HepG2 (cell line): ENCODE results near the gene RPL36. TPM values are rescaled to one million over a fixed set of nuclear protein-coding genes. Genes with fewer than 3 reads are reported as not detected.

Experiments used
- AGO2 ChIP-seq: fragments of 200-400 bp; formaldehyde crosslinking; optimal IDR thresholded peaks from 2 replicates; pipeline ENCODE3; 2017; ENCODE audit warnings: mild to moderate bottlenecking, low read depth, low read length, moderate library complexity
- AKAP8 ChIP-seq: sonication (generic); formaldehyde crosslinking; IDR thresholded peaks from 2 replicates; pipeline ENCODE4 v1.5.1; 2020; ENCODE audit warnings: mild to moderate bottlenecking, missing genetic modification reagents
- CCAR2 ChIP-seq: fragments of 200-400 bp; formaldehyde crosslinking; optimal IDR thresholded peaks from 2 replicates; pipeline ENCODE3; 2018; ENCODE audit warnings: low read depth, mild to moderate bottlenecking, low read length, moderate library complexity
- CHCHD3 ChIP-seq: sonication (generic); formaldehyde crosslinking; IDR thresholded peaks from 2 replicates; pipeline ENCODE4 v1.8.0; 2022; ENCODE audit warnings: mild to moderate bottlenecking, missing genetic modification reagents, moderate library complexity
- CREB1 ChIP-seq, 2 experiments: fragments of 450-650 bp in 1 of 2; IDR thresholded peaks; 2 replicates each; pipeline ENCODE4 v1.6.1; 2016 to 2017; ENCODE audit warnings: control low read depth in 1 of 2, mild to moderate bottlenecking in 1 of 2, missing compliant biosample characterization in 1 of 2, missing genetic modification characterization in 1 of 2
- FOXA3 ChIP-seq: IDR thresholded peaks from 2 replicates; pipeline ENCODE4 v1.6.1; 2016; ENCODE audit warnings: missing genetic modification reagents, missing compliant biosample characterization
- FOXK1 ChIP-seq: sonication (generic); formaldehyde crosslinking; IDR thresholded peaks from 2 replicates; pipeline ENCODE4 v1.4.0; 2020; ENCODE audit warnings: low read depth, missing genetic modification reagents, borderline replicate concordance
- HBP1 ChIP-seq: IDR thresholded peaks from 2 replicates; pipeline ENCODE4 v1.6.1; 2016; ENCODE audit warnings: low read depth, control low read depth
- NFKB2 ChIP-seq: sonication (generic); formaldehyde crosslinking; IDR thresholded peaks from 2 replicates; pipeline ENCODE4 v1.4.0; 2020; ENCODE audit warnings: missing genetic modification reagents, borderline replicate concordance
- NRL ChIP-seq: sonication (generic); formaldehyde crosslinking; IDR thresholded peaks from 2 replicates; pipeline ENCODE4 v1.5.0; 2020; ENCODE audit warnings: missing genetic modification reagents, mild to moderate bottlenecking, moderate library complexity, borderline replicate concordance
- PAWR ChIP-seq: sonication (generic); formaldehyde crosslinking; IDR thresholded peaks from 2 replicates; pipeline ENCODE4 v1.4.0; 2020; ENCODE audit warnings: missing genetic modification reagents, mild to moderate bottlenecking, borderline replicate concordance
- PCBP2 ChIP-seq: fragments of 200-400 bp; formaldehyde crosslinking; optimal IDR thresholded peaks from 2 replicates; pipeline ENCODE3; 2018; ENCODE audit warnings: low read length, low read depth; ENCODE audit not compliant: poor library complexity, severe bottlenecking
- RARG ChIP-seq: sonication (generic); formaldehyde crosslinking; IDR thresholded peaks from 2 replicates; pipeline ENCODE4 v1.4.0; 2020; ENCODE audit warnings: low read depth, mild to moderate bottlenecking, missing genetic modification reagents
- RBFOX2 ChIP-seq: fragments of 200-400 bp; formaldehyde crosslinking; IDR thresholded peaks from 2 replicates; pipeline ENCODE4 v1.6.1; 2017; ENCODE audit warnings: low read depth, mild to moderate bottlenecking, low read length
- RBM22 ChIP-seq: fragments of 200-400 bp; formaldehyde crosslinking; optimal IDR thresholded peaks from 2 replicates; pipeline ENCODE3; 2017; ENCODE audit warnings: mild to moderate bottlenecking, low read length, moderate library complexity
- REXO4 ChIP-seq: sonication (generic); formaldehyde crosslinking; IDR thresholded peaks from 2 replicates; pipeline ENCODE4 v1.8.0; 2022; ENCODE audit warnings: missing genetic modification reagents, mild to moderate bottlenecking, borderline replicate concordance
- SOX13 ChIP-seq, 3 experiments: fragments of 450-650 bp in 1 of 3; sonication (generic) in 1 of 3; formaldehyde crosslinking in 1 of 3; IDR thresholded peaks in 2 of 3; conservative IDR thresholded peaks in 1 of 3; 2 replicates each; pipeline versions ENCODE4 v1.5.0 to v1.6.1; 2016 to 2020; ENCODE audit warnings: antibody characterized with exemption in 1 of 3, mild to moderate bottlenecking in 1 of 3, missing compliant biosample characterization in 1 of 3, missing genetic modification reagents in 1 of 3, moderate library complexity in 1 of 3
- SP5 ChIP-seq: IDR thresholded peaks from 2 replicates; pipeline ENCODE4 v1.6.1; 2016; ENCODE audit warnings: low read depth, borderline replicate concordance
- TBL1XR1 ChIP-seq: fragments of 150-350 bp; IDR thresholded peaks from 2 replicates; pipeline ENCODE4 v1.6.1; 2014; ENCODE audit warnings: borderline replicate concordance, low read length; ENCODE audit not compliant: partially characterized antibody
- TFDP2 ChIP-seq: sonication (generic); formaldehyde crosslinking; IDR thresholded peaks from 2 replicates; pipeline ENCODE4 v1.4.0; 2020; ENCODE audit warnings: missing genetic modification reagents
- ZNF234 ChIP-seq: sonication (generic); formaldehyde crosslinking; conservative IDR thresholded peaks from 2 replicates; pipeline ENCODE4 v1.5.1; 2020; ENCODE audit warnings: mild to moderate bottlenecking, missing genetic modification reagents
- ZNF34 ChIP-seq: sonication (generic); formaldehyde crosslinking; IDR thresholded peaks from 2 replicates; pipeline ENCODE4 v1.4.0; 2020; ENCODE audit warnings: mild to moderate bottlenecking, missing genetic modification reagents, borderline replicate concordance
- ZNF552 ChIP-seq: sonication (generic); formaldehyde crosslinking; IDR thresholded peaks from 2 replicates; pipeline ENCODE4 v1.9.0; 2022; ENCODE audit warnings: missing genetic modification reagents, mild to moderate bottlenecking, borderline replicate concordance
- ZNF639 ChIP-seq: conservative IDR thresholded peaks from 2 replicates; pipeline ENCODE4 v1.6.1; 2018; ENCODE audit warnings: missing genetic modification reagents
- ZNF7 ChIP-seq: IDR thresholded peaks from 2 replicates; pipeline ENCODE4 v1.6.1; 2016; ENCODE audit warnings: missing biosample characterization, missing genetic modification reagents
- ZNF776 ChIP-seq: sonication (generic); formaldehyde crosslinking; IDR thresholded peaks from 2 replicates; pipeline ENCODE4 v1.4.0; 2020; ENCODE audit warnings: mild to moderate bottlenecking, missing genetic modification reagents
- polyA plus RNA-seq, 8 experiments: library from polyadenylated mRNA; depleted of rRNA in 3 of 8; stranded (reverse) in 7 of 8; unstranded in 1 of 8; fragments of >200 nt; fragmentation: Illumina TruSeq in 4 of 8; extraction: Trizol in 4 of 8; gene quantifications; 2 replicates each; pipeline versions ENCODE4 v1.2.1 to v1.2.3, GENCODE V29; 2011 to 2016; ENCODE audit warnings: low read depth in 4 of 8, missing spikeins in 1 of 8, mixed read lengths in 1 of 8; ENCODE audit not compliant: insufficient read depth in 1 of 8
- total RNA-seq, 5 experiments: library from RNA; depleted of rRNA; stranded (reverse); fragments of >200 nt; fragmentation: Illumina TruSeq; extraction: Trizol; gene quantifications; 2 replicates each; pipeline ENCODE4 v1.2.3, GENCODE V29; 2016; ENCODE audit warnings: low read depth in 1 of 5

RPL36 gene
- total and polyA plus RNA-seq, 2 of the 13 experiments (the other 11 are each of a cell fraction or from before 2014, with no cell fraction given), result 706 to 740 TPM

GRCh38 chr19:5697022-5697889 is 7.2 kb downstream of the RPL36 start (continued):
- TF ChIP-seq RBFOX2 (peak; percentile 16; the same call in 1 of the 2 replicates), NFKB2 (CRISPR knock-in tag) (no peak), PCBP2 (peak; percentile 24), RARG (no peak), ZNF34 (CRISPR knock-in tag) (no peak), AKAP8 (CRISPR knock-in tag) (peak; percentile 1; the same call in 1 of the 2 replicates), ZNF639 (CRISPR knock-in tag) (no peak), ZNF7 (CRISPR knock-in tag) (no peak), REXO4 (CRISPR knock-in tag) (no peak), FOXK1 (CRISPR knock-in tag) (no peak), SP5 (CRISPR knock-in tag) (no peak), CCAR2 (peak; percentile 20), AGO2 (peak; percentile 3), ZNF552 (CRISPR knock-in tag) (no peak), ZNF234 (CRISPR knock-in tag) (no peak), RBM22 (peak; percentile 71), TBL1XR1 (no peak), CREB1 (IDR thresholded peaks at IDR 0.05) (no peak), CREB1 (CRISPR knock-in tag; IDR thresholded peaks at IDR 0.05) (no peak), NRL (CRISPR knock-in tag) (no peak), HBP1 (no peak), CHCHD3 (CRISPR knock-in tag) (no peak), ZNF776 (CRISPR knock-in tag) (no peak), TFDP2 (CRISPR knock-in tag) (no peak), SOX13 (IDR thresholded peaks at IDR 0.05) (no peak), SOX13 (CRISPR knock-in tag; conservative IDR thresholded peaks at IDR 0.05 in 1 of 2, IDR thresholded peaks at IDR 0.05 in 1 of 2) (no peak), PAWR (CRISPR knock-in tag) (no peak), FOXA3 (CRISPR knock-in tag) (no peak)
